GM21360 (cell line): ENCODE results near the gene CFAP251.

Experiments used
- ATAC-seq: cut with Tn5 transposase; IDR thresholded peaks from one replicate; pipeline ENCODE4 v1.9.1; 2021; ENCODE audit warnings: mild to moderate bottlenecking, moderate library complexity; ENCODE audit not compliant: unreplicated experiment

The CFAP251 gene

DNA sequence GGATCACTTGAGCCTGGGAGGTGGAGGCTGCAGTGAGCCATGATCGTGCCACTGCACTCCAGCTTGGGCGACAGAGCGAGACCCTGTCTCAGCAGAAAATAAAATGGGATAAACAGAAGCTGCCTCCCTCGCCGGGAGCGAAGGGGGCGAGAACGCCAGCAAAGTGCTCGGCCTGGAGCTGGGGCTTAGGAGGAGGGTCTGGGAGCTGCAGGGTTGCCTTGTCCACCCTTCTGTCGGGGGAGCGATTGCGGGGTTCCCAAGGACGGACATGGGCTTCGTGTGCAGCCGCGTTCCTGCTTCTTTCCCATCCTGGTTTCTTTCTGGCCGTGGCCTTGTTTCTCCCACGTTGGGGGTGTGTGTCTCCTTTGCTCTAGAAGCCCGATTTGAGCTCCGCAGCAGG, 132.3 kb downstream of the CFAP251 start:
- no peak for ATAC-seq

- no peak for ATAC-seq
These were observed 133.0 kb downstream of the CFAP251 start for GRCh38 chr12:122051231-122051876.

- ATAC-seq, result no peak
These were observed 133.9 kb downstream of the CFAP251 start for GRCh38 chr12:122052285-122052684.
